Measurements from ENCODE around the gene C9. TPM values are rescaled to one million over a fixed set of nuclear protein-coding genes. Genes with fewer than 3 reads are reported as not detected.

Gene C9
- total and polyA plus RNA-seq, 4 donors = 128 to 3,238 (median 748) TPM

DNA sequence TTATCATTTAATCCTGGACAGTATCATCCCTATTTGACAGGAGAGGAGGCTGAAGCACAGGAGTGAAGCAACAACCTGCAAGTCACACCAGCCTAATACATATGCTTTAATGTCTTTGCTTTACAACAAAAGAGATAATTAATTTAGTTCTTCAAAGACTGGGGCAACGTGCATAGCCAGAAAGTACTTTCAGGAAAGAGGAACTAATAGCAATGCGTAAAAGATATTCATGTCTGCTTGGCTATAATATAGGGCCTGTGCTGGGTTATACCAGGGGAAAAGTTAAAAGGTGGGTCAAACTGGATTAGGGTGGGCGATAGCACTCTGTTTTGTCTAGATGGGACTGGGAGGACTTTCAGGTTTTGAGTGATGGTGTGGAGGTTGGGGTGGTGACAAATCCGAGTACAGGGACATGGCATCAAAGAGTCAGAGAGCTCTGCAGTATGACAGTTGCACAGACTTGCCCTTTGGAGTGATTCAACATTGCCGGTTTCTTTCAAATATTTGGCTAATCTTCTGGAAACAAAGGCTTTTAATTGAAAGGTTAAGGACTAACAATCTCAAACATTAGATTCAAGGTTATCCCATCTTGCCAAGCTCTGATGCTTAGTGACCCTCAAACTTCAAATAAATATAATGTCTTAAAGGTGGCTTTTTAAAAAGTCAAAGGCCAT lies 48.6 kb upstream of the C9 start:
- Histone ChIP-seq H3K27ac (ENCODE audit: low read depth in 1 of 2, low read length in 2 of 2) (no peak overlapping the region), H3K4me3 (ENCODE audit: low read depth in 1 of 3, low read length in 3 of 3) (no peak overlapping the region), H3K9me3 (ENCODE audit: control insufficient read depth in 4 of 4, low read length in 3 of 4) (no peaks in the 10 kb centered on the region), H3K27me3 (ENCODE audit: control insufficient read depth in 4 of 4, insufficient read depth in 4 of 4, low read length in 3 of 4) (no peaks in the 10 kb centered on the region), H3K4me1 (ENCODE audit: control insufficient read depth in 4 of 4, insufficient read depth in 4 of 4, low read length in 3 of 4) (no peaks in the 10 kb centered on the region), H3K36me3 (ENCODE audit: control insufficient read depth in 4 of 4, insufficient read depth in 3 of 4, low read depth in 1 of 4, low read length in 3 of 4) (no peaks in the 10 kb centered on the region), H3K9ac (ENCODE audit: low read depth in 1 of 2, low read length in 2 of 2) (no peak overlapping the region)
- 68% methylated on average over 5 of the region's 5 CpGs for WGBS
- DNase-seq (ENCODE audit: low spot score) = no peak
- no peak for TF ChIP-seq EGR1 (IDR thresholded peaks at IDR 0.05; ENCODE audit: low read depth in 2 of 2)
- TF ChIP-seq FOXA2 (IDR thresholded peaks at IDR 0.05) = no peak
- TF ChIP-seq RXRA (IDR thresholded peaks at IDR 0.05) = no peak

GRCh38 chr5:39411985-39412384 lies 47.7 kb upstream of the C9 start:
- TF ChIP-seq TAF1 (conservative IDR thresholded peaks at IDR 0.05) (no peak), RXRA (IDR thresholded peaks at IDR 0.05) (no peak), GABPA (IDR thresholded peaks at IDR 0.05 in 1 of 2, conservative IDR thresholded peaks at IDR 0.05 in 1 of 2) (no peak), RAD21 (IDR thresholded peaks at IDR 0.05) (no peak), YY1 (IDR thresholded peaks at IDR 0.05) (no peak), CTCF (IDR thresholded peaks at IDR 0.05; ENCODE audit: low read depth, low read length, missing input control) (no peak), JUND (IDR thresholded peaks at IDR 0.05) (no peak), HNF4A (conservative IDR thresholded peaks at IDR 0.05) (no peak), FOXA2 (IDR thresholded peaks at IDR 0.05) (no peak), SP1 (IDR thresholded peaks at IDR 0.05) (no peak)
- TF ChIP-seq, protein P1, sequence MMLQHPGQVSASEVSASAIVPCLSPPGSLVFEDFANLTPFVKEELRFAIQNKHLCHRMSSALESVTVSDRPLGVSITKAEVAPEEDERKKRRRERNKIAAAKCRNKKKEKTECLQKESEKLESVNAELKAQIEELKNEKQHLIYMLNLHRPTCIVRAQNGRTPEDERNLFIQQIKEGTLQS (IDR thresholded peaks at IDR 0.05) = no peak
- TF ChIP-seq, protein P2, sequence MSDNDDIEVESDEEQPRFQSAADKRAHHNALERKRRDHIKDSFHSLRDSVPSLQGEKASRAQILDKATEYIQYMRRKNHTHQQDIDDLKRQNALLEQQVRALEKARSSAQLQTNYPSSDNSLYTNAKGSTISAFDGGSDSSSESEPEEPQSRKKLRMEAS (IDR thresholded peaks at IDR 0.05) = no peak
- TF ChIP-seq, protein P3, sequence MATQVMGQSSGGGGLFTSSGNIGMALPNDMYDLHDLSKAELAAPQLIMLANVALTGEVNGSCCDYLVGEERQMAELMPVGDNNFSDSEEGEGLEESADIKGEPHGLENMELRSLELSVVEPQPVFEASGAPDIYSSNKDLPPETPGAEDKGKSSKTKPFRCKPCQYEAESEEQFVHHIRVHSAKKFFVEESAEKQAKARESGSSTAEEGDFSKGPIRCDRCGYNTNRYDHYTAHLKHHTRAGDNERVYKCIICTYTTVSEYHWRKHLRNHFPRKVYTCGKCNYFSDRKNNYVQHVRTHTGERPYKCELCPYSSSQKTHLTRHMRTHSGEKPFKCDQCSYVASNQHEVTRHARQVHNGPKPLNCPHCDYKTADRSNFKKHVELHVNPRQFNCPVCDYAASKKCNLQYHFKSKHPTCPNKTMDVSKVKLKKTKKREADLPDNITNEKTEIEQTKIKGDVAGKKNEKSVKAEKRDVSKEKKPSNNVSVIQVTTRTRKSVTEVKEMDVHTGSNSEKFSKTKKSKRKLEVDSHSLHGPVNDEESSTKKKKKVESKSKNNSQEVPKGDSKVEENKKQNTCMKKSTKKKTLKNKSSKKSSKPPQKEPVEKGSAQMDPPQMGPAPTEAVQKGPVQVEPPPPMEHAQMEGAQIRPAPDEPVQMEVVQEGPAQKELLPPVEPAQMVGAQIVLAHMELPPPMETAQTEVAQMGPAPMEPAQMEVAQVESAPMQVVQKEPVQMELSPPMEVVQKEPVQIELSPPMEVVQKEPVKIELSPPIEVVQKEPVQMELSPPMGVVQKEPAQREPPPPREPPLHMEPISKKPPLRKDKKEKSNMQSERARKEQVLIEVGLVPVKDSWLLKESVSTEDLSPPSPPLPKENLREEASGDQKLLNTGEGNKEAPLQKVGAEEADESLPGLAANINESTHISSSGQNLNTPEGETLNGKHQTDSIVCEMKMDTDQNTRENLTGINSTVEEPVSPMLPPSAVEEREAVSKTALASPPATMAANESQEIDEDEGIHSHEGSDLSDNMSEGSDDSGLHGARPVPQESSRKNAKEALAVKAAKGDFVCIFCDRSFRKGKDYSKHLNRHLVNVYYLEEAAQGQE (IDR thresholded peaks at IDR 0.05) = no peak
- no peak overlapping the region for H3K27ac ChIP-seq (ENCODE audit: low read depth in 1 of 2, low read length in 2 of 2)
- H3K9me3 ChIP-seq (ENCODE audit: control insufficient read depth in 4 of 4, low read length in 3 of 4) = no peaks in the 10 kb centered on the region
- H3K4me3 ChIP-seq (ENCODE audit: low read depth in 1 of 3, low read length in 3 of 3) = no peak overlapping the region
- H3K27me3 ChIP-seq (ENCODE audit: control insufficient read depth in 4 of 4, insufficient read depth in 4 of 4, low read length in 3 of 4) = no peaks in the 10 kb centered on the region
- no peak for DNase-seq (ENCODE audit: low spot score)
- 90% methylated on average over 4 of the region's 4 CpGs for WGBS
- no peaks in the 10 kb centered on the region for H3K36me3 ChIP-seq (ENCODE audit: control insufficient read depth in 4 of 4, insufficient read depth in 3 of 4, low read depth in 1 of 4, low read length in 3 of 4)
- H3K4me1 ChIP-seq (ENCODE audit: control insufficient read depth in 4 of 4, insufficient read depth in 4 of 4, low read length in 3 of 4) = no peaks in the 10 kb centered on the region
- H3K9ac ChIP-seq (ENCODE audit: low read depth in 1 of 2, low read length in 2 of 2) = no peak overlapping the region

Data from liver (tissue), 9 donors.